ENCODE measurements around the gene CCR4. TPM values are rescaled to one million over a fixed set of nuclear protein-coding genes. Genes with fewer than 3 reads are reported as not detected.
A peak's percentile ranks its signal among the peaks of the same experiment; 100 is the strongest.
"Not testable (repeated sequence)": the region's sequence is repeated elsewhere in the genome, so short reads cannot be mapped to it uniquely, and the experiment has no call there.

Gene CCR4
- under 1 TPM; 0.11 to 0.60 (median 0.30) TPM for polyA plus RNA-seq (ENCODE audit: insufficient read length in 4 of 4)

DNA sequence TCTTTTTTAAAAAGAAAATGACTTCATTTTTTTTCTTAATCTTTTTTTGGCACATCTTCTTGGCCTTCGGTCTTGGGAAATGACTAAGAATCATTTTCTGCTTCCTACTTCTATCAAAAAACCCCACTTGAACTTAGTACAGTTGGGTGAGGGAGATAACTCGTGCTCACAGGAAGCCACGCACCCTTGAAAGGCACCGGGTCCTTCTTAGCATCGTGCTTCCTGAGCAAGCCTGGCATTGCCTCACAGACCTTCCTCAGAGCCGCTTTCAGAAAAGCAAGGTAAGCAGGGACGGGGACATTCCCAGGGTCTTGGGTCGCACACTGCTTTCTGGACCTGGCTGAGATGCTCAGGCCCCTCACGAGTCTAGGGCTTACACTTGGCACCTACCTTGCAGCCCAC is at the start of gene CCR4:
Gene CCR4 (plus strand): TSS at position 235 of the 402 bp plus-strand sequence. CDS start 1,779 bp downstream, outside the sequence.
- DNase-seq (ENCODE audit: low read depth in 4 of 4, low spot score in 3 of 4), result no peak

DNA sequence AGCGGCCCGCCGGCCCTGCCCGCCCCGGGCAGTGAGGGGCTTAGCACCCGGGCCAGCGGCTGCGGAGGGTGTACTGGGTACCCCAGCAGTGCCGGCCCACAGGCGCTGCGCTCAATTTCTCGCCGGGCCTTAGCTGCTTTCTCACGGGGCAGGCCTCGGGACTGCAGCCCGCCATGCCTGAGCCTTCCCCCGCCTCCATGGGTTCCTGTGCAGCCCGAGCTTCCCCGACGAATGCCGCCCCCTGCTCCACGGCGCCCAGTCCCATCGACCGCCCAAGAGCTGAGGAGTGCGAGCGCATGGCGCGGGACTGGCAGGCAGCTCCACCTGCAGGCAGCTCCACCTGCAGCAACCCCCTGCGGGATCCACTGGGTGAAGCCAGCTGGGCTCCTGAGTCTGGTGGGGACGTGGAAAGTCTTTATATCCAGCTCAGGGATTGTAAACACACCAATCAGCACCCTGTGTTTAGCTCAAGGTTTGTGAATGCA is 48.5 kb upstream of the CCR4 start:
- not testable (repeated sequence) for DNase-seq (ENCODE audit: low read depth in 4 of 4, low spot score in 3 of 4)

DNA sequence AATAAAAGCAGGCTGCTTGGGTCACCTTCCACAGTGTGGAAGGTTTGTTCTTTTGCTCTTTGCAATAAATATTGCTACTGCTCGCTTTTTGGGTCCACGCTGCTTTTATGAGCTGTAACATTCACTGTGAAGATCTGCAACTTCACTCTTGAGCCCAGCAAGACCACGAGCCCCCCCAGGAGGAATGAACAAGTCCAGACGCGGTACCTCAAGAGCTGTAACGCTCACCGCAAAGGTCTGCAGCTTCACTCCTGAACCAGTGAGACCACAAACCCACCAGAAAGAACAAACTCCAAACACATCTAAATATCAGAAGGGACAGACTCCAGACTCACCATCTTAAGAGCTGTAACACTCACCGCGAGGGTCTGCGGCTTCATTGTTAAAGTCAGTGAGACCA is 47.5 kb upstream of the CCR4 start:
- DNase-seq (ENCODE audit: low read depth in 4 of 4, low spot score in 3 of 4), result no peak

DNA sequence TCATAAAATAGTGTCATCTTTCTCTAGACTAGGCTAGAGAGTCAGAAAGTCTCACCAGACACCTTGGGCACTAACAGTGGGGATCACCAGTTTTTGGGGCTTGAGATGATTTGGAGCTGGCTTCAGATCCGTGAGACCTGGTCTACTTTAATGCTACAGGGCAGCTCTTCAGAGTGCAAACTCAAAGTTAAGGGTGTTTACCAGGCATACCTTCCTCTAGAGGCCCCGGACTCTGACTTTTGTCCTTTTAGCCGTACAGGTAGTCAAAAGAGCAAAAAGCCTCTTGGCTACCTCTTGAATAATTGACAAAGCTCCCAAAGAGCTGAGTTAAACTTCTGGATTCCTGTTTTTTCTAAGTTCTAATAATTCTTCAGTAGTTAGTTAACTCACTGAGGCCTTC is 41.4 kb upstream of the CCR4 start:
- no peak for DNase-seq (ENCODE audit: low read depth in 4 of 4, low spot score in 3 of 4)

DNA sequence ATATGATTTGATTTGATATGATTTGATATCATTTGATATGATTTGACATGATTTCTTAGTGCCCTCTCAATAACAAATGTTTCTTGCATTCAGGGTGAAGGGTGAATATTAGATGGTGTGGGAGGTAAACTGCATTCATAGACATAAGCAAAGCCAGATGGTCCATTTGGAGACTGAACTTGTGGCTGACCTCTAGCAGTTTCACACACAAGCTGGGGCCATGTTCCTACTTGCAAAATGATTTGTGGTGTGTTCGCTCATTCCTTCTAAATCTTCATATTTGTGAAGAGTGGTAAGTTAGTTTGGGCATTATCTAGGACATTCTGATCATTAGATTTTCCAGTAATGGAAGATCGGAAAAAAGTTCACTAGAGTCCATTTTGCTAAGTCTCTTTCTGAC is 40.5 kb upstream of the CCR4 start:
- DNase-seq (ENCODE audit: low read depth in 4 of 4, low spot score in 3 of 4), result no peak

DNA sequence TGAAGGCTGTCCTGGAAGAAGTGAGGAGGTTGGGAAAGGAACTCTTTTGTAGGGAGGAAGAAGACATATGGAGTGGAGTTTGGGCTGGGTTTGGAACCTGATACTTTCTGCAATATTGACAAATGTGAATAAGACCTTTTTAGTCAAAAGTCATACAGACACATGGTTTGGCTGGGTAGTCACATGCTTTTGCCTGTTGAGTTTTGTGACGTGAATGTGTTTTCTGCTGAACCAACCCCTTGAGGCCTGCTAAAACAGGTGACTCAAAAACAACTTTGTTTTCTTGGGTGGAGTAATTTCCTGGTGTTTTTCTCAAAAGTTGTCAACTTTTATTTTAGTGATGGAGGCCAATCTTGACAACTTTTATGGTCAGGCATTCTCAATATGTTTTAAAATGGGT is 39.4 kb upstream of the CCR4 start:
- no peak for DNase-seq (ENCODE audit: low read depth in 4 of 4, low spot score in 3 of 4)

DNA sequence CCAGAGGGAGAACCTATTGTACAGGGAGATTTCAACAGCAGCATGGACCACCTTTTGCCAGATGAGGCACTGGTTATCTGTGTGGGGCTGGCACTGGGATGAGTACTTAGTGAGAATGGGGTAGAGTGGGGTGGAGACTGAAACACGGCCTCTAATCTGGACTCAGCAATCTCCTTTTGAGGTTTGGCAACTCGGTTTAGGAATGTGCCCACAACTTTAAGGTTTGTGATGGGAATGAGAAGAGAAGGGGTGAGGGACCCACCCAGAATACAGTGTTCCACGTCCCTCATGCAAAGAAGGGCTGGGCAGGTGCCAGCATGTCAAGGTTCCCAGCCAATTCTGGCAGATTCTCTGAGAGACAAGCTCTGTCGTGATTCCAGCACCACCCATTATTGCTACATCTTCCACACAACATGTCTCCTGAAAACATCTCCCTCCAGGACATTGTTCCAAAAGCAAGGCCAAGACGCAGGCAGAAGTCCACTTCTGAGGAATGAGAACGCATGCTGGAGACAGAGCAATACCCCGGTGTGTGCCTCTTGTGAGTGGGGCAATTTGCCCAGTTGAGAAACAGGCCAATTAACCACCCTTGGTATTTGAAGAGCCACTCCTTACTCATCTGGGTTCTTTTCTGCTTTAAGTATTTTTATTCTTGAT is 37.5 kb upstream of the CCR4 start:
- DNase-seq (ENCODE audit: low read depth in 4 of 4, low spot score in 3 of 4), result no peak

DNA sequence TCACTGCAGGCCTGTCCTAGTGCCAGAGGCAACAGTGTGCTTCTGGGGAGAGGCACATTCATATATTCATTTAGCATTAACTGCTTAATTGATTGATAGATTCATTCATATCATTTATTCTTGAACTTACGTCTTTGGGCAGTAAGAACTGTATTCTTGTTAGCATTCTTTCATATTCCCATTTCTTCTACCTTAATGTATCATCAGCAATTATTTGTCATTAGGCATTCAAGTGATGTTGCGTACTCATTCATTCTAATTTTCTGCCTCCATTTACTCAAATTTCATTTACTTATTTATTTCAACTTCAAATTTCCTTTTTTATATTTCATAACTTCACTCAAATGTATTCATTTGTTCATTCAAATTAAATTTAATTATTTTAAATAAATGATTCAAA is 31.5 kb upstream of the CCR4 start:
- no peak for DNase-seq (ENCODE audit: low read depth in 4 of 4, low spot score in 3 of 4)

DNA sequence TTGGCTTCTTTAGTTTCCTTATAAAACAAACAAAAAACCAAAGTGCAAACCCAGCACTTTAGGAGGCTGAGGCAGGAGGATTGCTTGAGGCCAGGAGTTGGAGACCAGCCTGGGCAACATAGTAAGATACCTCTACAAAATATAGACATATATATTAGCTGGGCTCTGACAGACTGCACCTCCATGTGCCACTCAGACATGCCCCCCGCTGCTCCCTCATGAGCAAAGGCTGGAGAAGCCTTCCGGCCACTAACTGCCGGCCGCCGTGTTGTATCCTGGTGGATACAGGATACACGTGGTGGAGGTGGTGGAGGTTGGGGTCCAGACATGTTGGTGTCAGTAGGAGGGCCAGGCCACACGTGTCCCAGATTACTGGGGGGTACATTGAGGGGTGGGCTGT is 29.4 kb upstream of the CCR4 start:
- no peak for DNase-seq (ENCODE audit: low read depth in 4 of 4, low spot score in 3 of 4)

DNA sequence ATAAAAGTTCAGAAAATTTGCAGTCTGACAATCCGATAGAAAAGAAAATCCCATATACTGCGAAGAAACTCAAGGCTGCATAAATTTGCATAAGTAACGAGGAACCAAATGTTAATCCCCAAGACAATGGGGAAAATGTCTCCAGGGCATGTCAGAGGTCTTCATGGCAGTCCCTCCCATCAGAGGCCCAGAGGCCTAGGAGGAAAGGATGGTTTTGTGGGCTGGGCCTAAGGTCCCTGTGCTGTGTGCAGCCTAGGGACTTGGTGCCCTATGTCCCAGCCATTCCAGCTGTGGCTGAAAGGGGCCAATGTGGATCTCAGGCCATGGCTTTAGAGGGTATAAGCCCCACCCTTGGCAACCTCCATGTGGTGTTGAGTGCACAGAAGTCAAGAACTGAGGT is 21.3 kb upstream of the CCR4 start:
- no peak for DNase-seq (ENCODE audit: low read depth in 4 of 4, low spot score in 3 of 4)

DNA sequence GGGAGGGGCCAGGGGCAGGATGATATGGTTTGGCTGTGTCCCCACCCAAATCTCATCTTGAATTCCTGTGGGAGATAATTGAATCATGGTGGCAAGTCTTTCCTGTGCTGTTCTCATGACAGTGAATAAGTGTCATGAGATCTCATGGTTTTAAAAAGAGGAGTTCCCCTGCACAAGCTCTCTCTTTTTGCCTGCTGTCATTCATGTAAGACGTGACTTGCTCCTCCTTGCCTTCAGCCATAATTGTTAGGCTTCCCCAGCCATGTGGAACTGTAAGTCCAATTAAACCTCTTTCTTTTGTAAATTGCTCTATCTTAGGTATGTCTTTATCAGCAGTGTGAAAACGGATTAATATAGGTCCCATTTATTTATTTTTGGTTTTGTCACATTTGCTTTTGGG is 20.2 kb upstream of the CCR4 start:
- DNase-seq (ENCODE audit: low read depth in 4 of 4, low spot score in 3 of 4), result not testable (repeated sequence)

DNA sequence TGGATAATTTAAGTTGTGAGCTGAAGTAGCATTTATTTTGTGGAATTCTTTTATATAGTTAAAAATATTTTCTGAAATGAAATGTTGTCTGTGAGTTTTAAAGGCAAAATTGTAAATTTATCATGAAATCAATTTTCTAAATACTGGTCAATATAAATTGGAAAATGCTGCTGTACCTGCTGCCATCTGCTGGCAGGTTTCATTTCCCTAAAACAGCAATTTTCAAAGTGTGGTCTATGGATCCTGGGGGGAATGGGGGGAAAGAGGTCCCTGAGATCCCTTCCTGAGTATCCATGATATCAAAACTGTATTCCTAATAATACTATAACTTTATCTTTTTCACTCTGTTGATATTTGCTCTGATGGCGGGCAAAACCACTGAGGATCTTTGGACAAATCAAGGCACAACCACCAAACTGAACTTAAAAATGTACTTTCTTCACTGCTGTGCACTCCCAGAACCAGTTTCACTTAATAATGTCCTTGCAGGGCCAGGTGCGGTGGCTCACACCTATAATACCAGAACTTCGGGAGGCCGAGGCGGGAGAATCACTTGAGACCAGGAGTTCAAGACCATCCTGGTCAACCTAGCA is 17.2 kb upstream of the CCR4 start:
- DNase-seq (ENCODE audit: low read depth in 4 of 4, low spot score in 3 of 4), result no peak

DNA sequence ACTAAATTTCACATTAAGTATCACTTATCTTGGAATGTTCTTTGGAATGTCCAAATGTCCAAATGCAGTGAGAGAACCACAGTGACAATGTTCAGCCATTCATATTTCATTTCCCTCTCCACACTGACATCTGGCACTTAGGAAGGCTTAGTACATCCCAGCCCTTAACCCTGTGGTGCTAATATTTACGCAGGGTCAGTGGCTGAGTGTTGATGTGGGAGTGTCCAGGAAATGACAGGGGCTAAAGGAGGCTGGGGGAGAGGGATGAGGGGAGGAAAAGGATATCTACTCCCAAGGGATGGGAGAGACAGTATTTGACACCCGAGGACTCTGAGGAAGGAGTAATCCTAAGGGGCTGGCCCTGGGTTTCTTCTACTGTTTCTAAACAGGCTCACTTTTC is 14.1 kb upstream of the CCR4 start:
- DNase-seq (ENCODE audit: low read depth in 4 of 4, low spot score in 3 of 4), result no peak

DNA sequence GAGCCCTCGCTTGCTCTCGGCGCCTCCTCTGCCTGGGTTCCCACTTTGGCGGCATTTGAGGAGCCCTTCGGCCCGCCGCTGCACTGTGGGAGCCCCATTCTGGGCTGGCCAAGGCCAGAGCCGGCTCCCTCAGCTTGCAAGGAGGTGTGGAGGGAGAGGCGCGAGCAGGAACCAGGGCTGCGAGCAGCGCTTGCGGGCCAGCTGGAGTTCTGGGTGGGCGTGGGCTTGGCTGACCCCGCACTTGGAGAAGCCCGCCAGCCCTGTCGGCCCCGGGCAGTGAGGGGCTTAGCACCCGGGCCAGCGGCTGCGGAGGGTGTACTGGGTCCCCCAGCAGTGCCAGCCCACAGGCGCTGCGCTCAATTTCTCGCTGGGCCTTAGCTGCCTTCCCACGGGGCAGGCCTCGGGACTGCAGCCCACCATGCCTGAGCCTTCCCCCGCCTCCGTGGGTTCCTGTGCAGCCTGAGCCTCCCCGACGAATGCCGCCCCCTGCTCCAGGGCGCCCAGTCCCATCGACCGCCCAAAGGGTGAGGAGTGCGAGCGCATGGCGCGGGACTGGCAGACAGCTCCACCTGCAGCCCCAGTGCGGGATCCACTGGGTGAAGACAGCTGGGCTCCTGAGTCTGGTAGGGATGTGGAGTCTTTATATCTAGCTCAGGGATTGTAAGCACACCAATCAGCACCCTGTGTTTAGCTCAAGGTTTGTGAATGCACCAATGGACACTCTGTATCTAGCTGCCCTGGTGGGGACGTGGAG is 11.7 kb upstream of the CCR4 start:
- not testable (repeated sequence) for DNase-seq (ENCODE audit: low read depth in 4 of 4, low spot score in 3 of 4)

DNA sequence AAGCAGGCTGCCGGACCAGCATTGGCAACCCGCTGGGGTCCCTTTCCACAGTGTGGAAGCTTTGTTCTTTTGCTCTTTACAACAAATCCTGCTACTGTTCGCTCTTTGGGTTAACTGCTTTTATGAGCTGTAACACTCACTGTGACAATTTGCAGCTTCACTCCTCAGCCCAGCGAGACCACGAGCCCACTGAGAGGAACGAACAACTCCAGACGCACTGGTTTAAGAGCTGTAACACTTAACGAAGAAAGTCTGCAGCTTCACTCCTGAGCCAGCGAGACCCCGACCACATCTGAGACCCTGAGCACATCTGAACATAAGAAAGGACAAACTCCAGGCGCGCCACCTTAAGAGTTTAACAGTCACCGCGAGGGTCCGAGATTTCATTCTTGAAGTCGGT is 10.7 kb upstream of the CCR4 start:
- DNase-seq (ENCODE audit: low read depth in 4 of 4, low spot score in 3 of 4), result no peak

DNA sequence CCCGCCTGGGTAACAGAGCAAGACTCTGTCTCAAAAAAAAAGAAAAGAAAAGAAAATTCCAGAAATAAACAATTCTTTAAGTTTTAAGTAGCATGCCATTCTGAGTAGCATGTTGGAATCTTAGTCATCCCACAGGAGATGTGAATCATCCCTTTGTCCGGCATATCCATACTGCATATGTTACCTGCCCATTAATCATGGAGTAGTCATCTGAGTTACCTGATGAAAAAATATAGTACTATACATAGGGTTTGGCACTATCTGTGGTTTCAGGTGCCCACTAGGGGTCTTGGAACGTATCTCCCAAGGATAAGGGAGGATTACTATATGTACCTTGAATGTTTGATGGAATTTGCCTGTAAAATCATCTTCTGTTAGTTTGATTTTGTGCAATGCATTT is 6.3 kb upstream of the CCR4 start:
- DNase-seq (ENCODE audit: low read depth in 4 of 4, low spot score in 3 of 4), result no peak

DNA sequence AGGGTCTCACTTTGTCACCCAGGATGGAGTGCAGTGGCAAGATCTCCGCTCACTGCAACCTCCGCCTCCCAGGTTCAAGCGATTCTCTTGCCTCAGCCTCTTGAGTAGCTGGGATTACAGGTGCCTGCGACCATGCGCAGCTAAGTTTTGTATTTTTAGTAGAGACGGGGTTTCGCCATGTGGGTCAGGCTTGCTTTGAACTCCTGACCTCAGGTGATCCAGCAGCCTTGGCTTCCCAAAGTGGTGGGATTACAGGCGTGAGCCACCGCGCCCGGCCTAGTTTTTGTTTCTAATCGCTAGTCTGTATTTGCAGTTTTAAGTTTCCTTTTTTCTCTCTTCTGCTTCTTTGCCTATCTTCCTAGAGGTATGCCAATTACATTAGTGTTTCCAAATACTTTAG is 5.8 kb upstream of the CCR4 start:
- not testable (repeated sequence) for DNase-seq (ENCODE audit: low read depth in 4 of 4, low spot score in 3 of 4)

DNA sequence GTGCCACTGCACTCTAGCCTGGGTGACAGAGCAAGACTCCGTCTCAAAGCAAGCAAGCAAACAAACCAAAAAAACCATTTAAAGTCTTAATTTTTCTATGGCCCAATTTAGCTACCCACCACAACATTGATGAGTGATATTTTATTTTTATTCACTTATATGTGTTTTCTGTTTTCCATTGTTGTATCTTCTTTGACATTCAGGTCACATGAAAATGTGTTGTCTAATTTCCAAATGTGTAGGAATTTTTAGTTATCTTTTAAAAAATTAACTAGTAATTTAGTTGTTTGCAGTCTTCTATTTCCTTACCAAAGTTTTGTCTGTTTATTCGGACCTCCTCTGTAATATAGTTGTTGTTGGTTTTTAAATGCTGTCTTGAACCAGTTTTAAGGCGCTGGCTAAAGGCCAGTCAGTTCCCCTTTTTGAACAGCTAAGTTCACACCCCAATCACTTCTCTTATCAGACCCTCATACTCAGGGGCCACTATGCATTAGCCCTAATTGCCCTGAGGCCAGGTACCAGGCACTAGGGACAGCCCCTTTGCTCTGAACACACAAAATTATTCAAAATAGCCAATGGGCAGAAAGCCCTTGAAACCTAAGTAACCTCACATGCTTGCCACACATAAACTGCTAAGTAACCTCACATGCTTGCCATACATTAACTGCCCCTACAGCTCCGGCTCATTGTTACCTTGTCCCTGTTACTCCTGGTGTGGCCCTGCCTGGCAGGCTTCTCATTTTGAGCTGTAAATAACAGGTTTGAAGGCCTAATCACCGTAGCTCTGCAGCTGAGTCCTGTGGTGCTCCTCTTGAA is 4.3 kb upstream of the CCR4 start:
- DNase-seq (ENCODE audit: low read depth in 4 of 4, low spot score in 3 of 4), result no peak

DNA sequence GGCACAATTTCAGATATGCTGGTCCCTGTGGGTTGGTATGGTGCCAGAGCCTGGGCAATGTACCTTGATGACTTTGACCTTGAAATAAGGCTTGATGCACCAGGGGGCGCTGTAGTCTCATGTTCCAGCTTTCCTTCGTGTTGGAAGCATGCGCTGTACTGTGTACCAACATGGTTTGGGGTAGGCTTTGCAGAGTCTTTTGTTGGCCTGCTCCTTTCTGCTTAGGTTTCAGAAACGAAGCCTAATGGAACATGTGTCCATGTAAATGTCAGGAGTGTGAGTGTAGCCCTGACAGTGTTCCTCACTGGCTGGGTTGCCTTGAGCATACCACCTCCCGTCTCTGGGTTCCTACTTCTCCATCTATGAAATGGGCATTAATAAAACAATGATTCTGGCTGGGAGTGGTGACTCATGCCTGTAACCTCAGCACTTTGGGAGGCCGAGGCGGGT is 3.6 kb upstream of the CCR4 start:
- DNase-seq (ENCODE audit: low read depth in 4 of 4, low spot score in 3 of 4), result peak; percentile 70 to 82 (median 74)

DNA sequence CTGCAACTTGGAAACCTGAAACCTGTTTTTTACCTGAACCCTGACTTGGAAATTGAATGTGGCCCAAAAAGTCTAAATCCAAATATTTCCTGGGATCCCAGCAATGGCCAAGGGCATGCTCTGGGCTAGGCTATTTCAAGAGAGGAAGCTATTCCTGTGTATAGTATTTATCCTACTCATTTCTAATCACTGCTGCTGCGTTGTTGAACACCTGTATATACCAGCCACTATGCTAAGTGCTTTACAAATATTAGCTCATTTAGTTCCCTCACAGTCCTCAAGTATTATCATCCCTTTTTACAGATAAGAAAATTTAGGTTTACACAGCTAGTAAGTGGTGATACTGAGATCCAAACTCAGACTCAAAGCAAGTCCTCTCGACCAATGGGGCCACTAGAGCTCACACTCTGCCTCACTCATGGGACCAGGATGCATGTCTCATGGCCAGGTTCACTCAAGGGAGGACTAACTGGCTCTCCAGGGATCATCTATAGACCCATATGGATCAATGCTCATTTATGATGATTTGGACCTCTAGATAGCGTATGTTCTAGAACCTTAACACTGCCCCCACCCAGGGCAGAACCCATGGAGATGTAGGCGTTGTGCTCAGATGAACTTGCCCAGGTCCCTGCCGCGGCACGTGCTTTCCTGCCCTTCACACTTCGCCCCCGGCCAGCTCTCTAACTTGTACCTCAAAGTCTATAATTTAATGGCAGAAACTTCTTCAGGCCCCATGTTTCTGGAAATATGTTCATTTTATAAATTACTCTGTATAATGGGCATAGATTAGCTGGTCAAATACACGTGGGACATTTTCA is 2.6 kb upstream of the CCR4 start:
- no peak for DNase-seq (ENCODE audit: low read depth in 4 of 4, low spot score in 3 of 4)

All from right renal pelvis (tissue), 4 donors.